Neuron (in vitro differentiated cells): Measurements from ENCODE around the gene ARNT2.
"Not testable (repeated sequence)": the region's sequence is repeated elsewhere in the genome, so short reads cannot be mapped to it uniquely, and the experiment has no call there.

ENCODE experiments used
- H2AFZ ChIP-seq: one replicate; pipeline ENCODE4 v1.6.1; 2013; ENCODE audit warnings: low read depth, mild to moderate bottlenecking, inconsistent platforms, low read length, moderate library complexity
- H3K27me3 ChIP-seq: one replicate; pipeline ENCODE4 v1.6.1; 2013; ENCODE audit warnings: low read length; ENCODE audit not compliant: insufficient read depth
- H3K36me3 ChIP-seq: one replicate; pipeline ENCODE4 v1.6.1; 2013; ENCODE audit warnings: low read length; ENCODE audit not compliant: insufficient read depth
- H3K4me1 ChIP-seq: one replicate; pipeline ENCODE4 v1.6.1; 2013; ENCODE audit warnings: low read length; ENCODE audit not compliant: insufficient read depth
- H3K4me3 ChIP-seq: 2 replicates; pipeline ENCODE4 v1.5.1; 2013; ENCODE audit warnings: mild to moderate bottlenecking, low read length, moderate library complexity
- H3K9me3 ChIP-seq: one replicate; pipeline ENCODE4 v1.6.1; 2013; ENCODE audit warnings: low read length

Gene ARNT2

GRCh38 chr15:80643431-80643951, 239.3 kb downstream of the ARNT2 start:
- H3K9me3 ChIP-seq = peaks cover 9% of the 10 kb centered on the region
- H3K4me3 ChIP-seq = no peak overlapping the region
- no peaks in the 10 kb centered on the region for H3K27me3 ChIP-seq
- H3K4me1 ChIP-seq = no peaks in the 10 kb centered on the region
- no peaks in the 10 kb centered on the region for H3K36me3 ChIP-seq
- no peak overlapping the region for H2AFZ ChIP-seq

- H3K36me3 ChIP-seq = no peaks in the 10 kb centered on the region
- no peaks in the 10 kb centered on the region for H3K27me3 ChIP-seq
- no peak overlapping the region for H2AFZ ChIP-seq
- H3K4me3 ChIP-seq = no peak overlapping the region
- no peaks in the 10 kb centered on the region for H3K4me1 ChIP-seq
- peaks cover 9% of the 10 kb centered on the region for H3K9me3 ChIP-seq
These were observed 241.4 kb downstream of the ARNT2 start for GRCh38 chr15:80645494-80646065.

GRCh38 chr15:80647424-80647823, 243.2 kb downstream of the ARNT2 start:
- H3K27me3 ChIP-seq, H3K9me3 ChIP-seq, H2AFZ ChIP-seq: not testable (repeated sequence)

More at GRCh38 chr15:80647424-80647823, 243.2 kb downstream of the ARNT2 start:
- H3K4me1 ChIP-seq, H3K4me3 ChIP-seq, H3K36me3 ChIP-seq: not testable (repeated sequence)
